ENCODE results near the gene PHYHD1. TPM values are rescaled to one million over a fixed set of nuclear protein-coding genes. Genes with fewer than 3 reads are reported as not detected.
"Not testable (repeated sequence)": the region's sequence is repeated elsewhere in the genome, so short reads cannot be mapped to it uniquely, and the experiment has no call there.

Gene PHYHD1
- total and polyA plus RNA-seq, 7 experiments from 2014 or later = 1.1 to 5.1 (median 3.1) TPM

DNA sequence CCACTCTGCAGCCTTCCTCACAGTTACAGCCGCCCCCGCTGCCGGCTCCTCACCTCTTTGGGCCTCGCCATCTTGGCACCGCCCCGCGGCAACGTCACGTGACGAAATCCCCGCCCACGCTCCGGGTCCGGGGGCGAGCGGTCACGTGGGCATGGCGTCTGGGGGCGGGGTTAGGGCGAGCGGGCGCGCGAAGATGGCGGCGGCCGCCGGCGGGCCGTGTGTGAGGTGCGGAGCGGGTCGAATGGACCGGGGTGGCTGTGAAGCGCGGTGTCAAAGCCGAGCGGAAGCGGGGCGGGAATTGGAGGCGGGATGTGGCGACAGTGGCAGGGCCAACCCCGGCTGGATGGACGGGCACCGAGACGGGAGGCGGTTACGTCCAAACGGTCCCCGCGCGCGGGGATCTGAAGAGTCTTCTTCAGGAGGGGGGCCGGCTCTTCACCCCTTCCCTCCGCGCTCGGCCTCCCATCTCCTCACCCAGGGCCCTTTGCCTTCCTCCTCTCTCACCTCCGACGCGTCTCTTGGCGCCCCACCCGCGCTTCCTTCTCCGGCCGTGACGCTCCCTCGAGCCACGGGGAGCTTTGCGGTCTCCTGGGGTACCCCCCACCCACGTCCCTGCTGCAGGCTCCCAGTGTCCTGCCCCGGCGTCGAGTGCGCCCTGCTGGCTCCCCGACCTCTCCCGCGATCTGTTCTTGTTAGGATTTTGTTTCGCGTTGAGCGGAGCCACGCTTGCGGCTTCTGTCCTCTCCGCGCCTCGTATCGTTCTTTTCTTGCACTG, 26.9 kb downstream of the PHYHD1 start, which contains the start of the genes DOLK and NUP188:
TSS of gene DOLK (minus strand) at position 77 of the 775 bp plus-strand sequence. CDS start 300 bp downstream, outside the sequence.
TSS of gene NUP188 (plus strand) at position 173 of the 775 bp plus-strand sequence. CDS start at position 194, 21 bp downstream.
- Mint-ChIP-seq H3K4me1 (peaks cover 16 to 50% (median 33%) of the 10 kb centered on the region in 7 donors), H3K36me3 (peaks cover 0 to 11% (median 6%) of the 10 kb centered on the region in 5 donors), H3K4me3 (peak within 1 kb of the TSS; percentile 93 to 99 (median 98)), H3K27ac (peak within 1 kb of the TSS; percentile 89 to 99 (median 97)), H3K27me3 (no peaks in the 10 kb centered on the region), H3K9me3 (no peaks in the 10 kb centered on the region)
- intact Hi-C loops (cut with micrococcal nuclease) = loop anchor here (1.0 to 5.0 kb wide), 19 partner anchors 45 to 625 kb away; partner anchors contain the start of genes LRRC8A (in 2 of the 2), ODF2 (in 2 of the 2), COQ4 (in 1 of the 2) and DOLPP1 (in 1 of the 2)
- peak within 1 kb of the TSS; percentile 97 for H3K27ac ChIP-seq (ENCODE audit: low read depth, low read length)
- ChIA-PET CTCF (no interaction called here), POLR2A (interaction anchor here (0.5 to 1.1 kb wide), 3 partner anchors 9 to 583 kb away, joined by 4 to 5 read pairs (median 5); no protein-coding TSS in a partner anchor)
- peaks cover 0 to 27% (median 0%) of the 10 kb centered on the region in 3 experiments for H3K36me3 ChIP-seq (ENCODE audit: control insufficient read depth in 2 of 3, insufficient read depth in 3 of 3, low read length in 3 of 3)
- H3K4me1 ChIP-seq (ENCODE audit: control insufficient read depth in 2 of 2, insufficient read depth in 2 of 2, low read length in 2 of 2) = peaks cover 8 to 14% of the 10 kb centered on the region in 2 donors
- ATAC-seq (peak; percentile 95), DNase-seq (peak; percentile 96 to 100 (median 98))
- peak within 1 kb of the TSS; percentile 87 for H3K4me3 ChIP-seq (ENCODE audit: low read length)
- no peaks in the 10 kb centered on the region for H3K9me3 ChIP-seq (ENCODE audit: control insufficient read depth in 2 of 3, low read length in 3 of 3)
- no peaks in the 10 kb centered on the region for H3K27me3 ChIP-seq (ENCODE audit: control insufficient read depth in 2 of 2, insufficient read depth in 2 of 2, low read length in 2 of 2)

DNA sequence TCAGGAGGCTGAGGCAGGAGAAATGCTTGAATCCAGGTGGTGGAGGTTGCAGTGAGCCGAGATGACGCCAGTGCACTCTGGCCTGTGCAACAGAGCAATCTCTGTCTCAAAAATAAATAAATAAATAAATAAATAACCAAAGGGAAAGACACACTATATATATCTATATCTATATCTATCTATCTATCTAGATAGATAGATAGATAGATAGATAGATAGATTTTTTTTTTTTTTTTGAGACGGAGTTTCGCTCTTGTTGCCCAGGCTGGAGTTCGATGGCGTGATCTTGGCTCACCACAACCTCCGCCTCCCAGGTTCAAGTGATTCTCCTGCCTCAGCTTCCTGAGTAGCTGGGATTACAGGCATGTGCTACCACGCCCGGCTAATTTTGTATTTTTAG, 40.6 kb downstream of the PHYHD1 start:
- CTCF ChIA-PET; H3K4me1 ChIP-seq (ENCODE audit: control insufficient read depth in 2 of 2, insufficient read depth in 2 of 2, low read length in 2 of 2); H3K27me3 ChIP-seq (ENCODE audit: control insufficient read depth in 2 of 2, insufficient read depth in 2 of 2, low read length in 2 of 2); H3K27ac ChIP-seq (ENCODE audit: low read depth, low read length); H3K9me3 Mint-ChIP-seq; H3K4me3 ChIP-seq (ENCODE audit: low read length); DNase-seq; ATAC-seq; H3K27ac Mint-ChIP-seq; intact Hi-C loops (cut with micrococcal nuclease); H3K4me3 Mint-ChIP-seq; H3K9me3 ChIP-seq (ENCODE audit: control insufficient read depth in 2 of 3, low read length in 3 of 3); H3K27me3 Mint-ChIP-seq; H3K4me1 Mint-ChIP-seq; POLR2A ChIA-PET: not testable (repeated sequence)
- peaks cover 0 to 27% (median 15%) of the 10 kb centered on the region in 5 donors for H3K36me3 Mint-ChIP-seq
- peaks cover 7 to 59% (median 18%) of the 10 kb centered on the region in 3 experiments for H3K36me3 ChIP-seq (ENCODE audit: control insufficient read depth in 2 of 3, insufficient read depth in 3 of 3, low read length in 3 of 3)

DNA sequence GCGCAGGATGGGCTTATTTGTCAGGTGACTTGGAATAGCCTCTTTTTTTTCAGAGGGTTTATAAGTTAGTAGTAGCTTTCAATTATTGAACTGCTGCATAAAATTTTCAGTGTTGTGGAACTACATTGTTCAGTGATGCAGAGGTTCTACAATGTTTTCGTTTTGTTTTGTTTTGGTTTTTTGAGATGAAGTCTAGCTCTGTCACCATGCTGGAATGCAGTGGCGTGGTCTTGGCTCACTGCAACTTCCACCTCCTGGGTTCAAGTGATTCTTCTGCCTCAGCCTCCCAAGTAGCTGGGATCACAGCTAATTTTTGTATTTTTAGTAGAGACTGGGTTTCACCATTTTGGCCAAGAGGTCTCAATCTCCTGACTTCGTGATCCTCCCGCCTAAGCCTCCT, 48.7 kb downstream of the PHYHD1 start:
- DNase-seq (no peak), ATAC-seq (no peak)
- intact Hi-C loops (cut with micrococcal nuclease) = no loop called here
- Histone ChIP-seq H3K4me1 (ENCODE audit: control insufficient read depth in 2 of 2, insufficient read depth in 2 of 2, low read length in 2 of 2) (no peaks in the 10 kb centered on the region), H3K27me3 (ENCODE audit: control insufficient read depth in 2 of 2, insufficient read depth in 2 of 2, low read length in 2 of 2) (no peaks in the 10 kb centered on the region), H3K4me3 (ENCODE audit: low read length) (no peak overlapping the region), H3K9me3 (ENCODE audit: control insufficient read depth in 2 of 3, low read length in 3 of 3) (no peaks in the 10 kb centered on the region), H3K36me3 (ENCODE audit: control insufficient read depth in 2 of 3, insufficient read depth in 3 of 3, low read length in 3 of 3) (peaks cover 15 to 73% (median 31%) of the 10 kb centered on the region in 3 experiments), H3K27ac (ENCODE audit: low read depth, low read length) (peak overlapping the region; percentile 17)
- no peaks in the 10 kb centered on the region for H3K27me3 Mint-ChIP-seq
- CTCF ChIA-PET = interaction anchor here (0.5 to 0.7 kb wide), 2 partner anchors 180 to 467 kb away, joined by 3 read pairs; no protein-coding TSS in a partner anchor
- peaks cover 0 to 10% (median 0%) of the 10 kb centered on the region in 7 donors for H3K4me1 Mint-ChIP-seq
- POLR2A ChIA-PET = no interaction called here
- peaks cover 0 to 4% (median 0%) of the 10 kb centered on the region in 11 donors for H3K9me3 Mint-ChIP-seq
- H3K4me3 Mint-ChIP-seq = no peak overlapping the region
- H3K27ac Mint-ChIP-seq = no peak overlapping the region
- peaks cover 16 to 55% (median 25%) of the 10 kb centered on the region in 5 donors for H3K36me3 Mint-ChIP-seq

DNA sequence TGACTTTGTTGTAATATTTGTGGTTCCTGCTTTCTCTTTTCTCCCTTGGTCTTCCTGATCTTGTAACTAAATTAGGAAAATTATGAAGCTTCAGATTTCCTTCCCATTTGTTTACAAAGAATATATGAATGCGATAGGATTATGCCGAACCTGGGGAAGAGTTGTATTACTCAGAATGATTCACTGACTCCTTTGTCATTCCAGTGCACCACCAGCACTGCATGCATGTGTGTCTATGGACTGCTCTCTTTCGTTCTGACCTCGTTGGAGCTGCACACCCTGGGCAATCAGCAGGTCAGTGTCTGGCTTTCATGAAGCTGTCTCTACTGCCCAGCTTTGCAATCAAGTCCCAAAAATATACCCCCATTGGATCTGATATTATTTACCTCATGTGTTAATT, 52.2 kb downstream of the PHYHD1 start:
- CTCF ChIA-PET = interaction anchor here (0.5 kb wide), 1 partner anchor 8 kb away, joined by 4 read pairs; no protein-coding TSS in a partner anchor
- intact Hi-C loops (cut with micrococcal nuclease) = no loop called here
- POLR2A ChIA-PET = no interaction called here

DNA sequence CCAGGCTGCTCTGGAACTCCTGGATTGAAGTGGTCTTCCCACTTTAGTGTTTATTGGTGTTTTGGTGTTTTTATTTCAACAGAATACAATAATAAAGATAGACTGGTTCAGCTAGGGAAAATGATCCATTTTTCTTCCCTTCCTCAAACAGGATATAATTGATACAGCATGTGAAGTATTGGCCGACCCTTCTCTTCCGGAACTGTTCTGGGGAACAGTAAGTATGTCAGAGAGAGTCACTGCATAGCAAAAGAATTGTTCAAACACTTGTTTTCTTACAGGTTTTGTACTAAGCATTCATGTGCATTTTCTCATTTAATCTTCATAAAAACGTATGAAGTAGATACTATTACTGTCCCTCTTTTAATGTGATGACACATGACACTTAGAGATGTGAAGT, 58.3 kb downstream of the PHYHD1 start:
- H3K4me3 ChIP-seq (ENCODE audit: low read length) = no peak overlapping the region
- intact Hi-C loops (cut with micrococcal nuclease) = no loop called here
- Mint-ChIP-seq H3K27ac (no peak overlapping the region), H3K36me3 (peaks cover 9 to 62% (median 35%) of the 10 kb centered on the region in 5 donors), H3K4me3 (no peak overlapping the region), H3K4me1 (no peaks in the 10 kb centered on the region), H3K27me3 (no peaks in the 10 kb centered on the region), H3K9me3 (no peaks in the 10 kb centered on the region)
- H3K36me3 ChIP-seq (ENCODE audit: control insufficient read depth in 2 of 3, insufficient read depth in 3 of 3, low read length in 3 of 3) = peaks cover 20 to 88% (median 25%) of the 10 kb centered on the region in 3 experiments
- no peak overlapping the region for H3K27ac ChIP-seq (ENCODE audit: low read depth, low read length)
- no peaks in the 10 kb centered on the region for H3K9me3 ChIP-seq (ENCODE audit: control insufficient read depth in 2 of 3, low read length in 3 of 3)
- ChIA-PET CTCF (no interaction called here), POLR2A (no interaction called here)
- ATAC-seq = no peak
- H3K27me3 ChIP-seq (ENCODE audit: control insufficient read depth in 2 of 2, insufficient read depth in 2 of 2, low read length in 2 of 2) = no peaks in the 10 kb centered on the region
- no peaks in the 10 kb centered on the region for H3K4me1 ChIP-seq (ENCODE audit: control insufficient read depth in 2 of 2, insufficient read depth in 2 of 2, low read length in 2 of 2)
- DNase-seq = no peak

More for the DNA sequence above, 52.2 kb downstream of the PHYHD1 start:
- H3K4me3 ChIP-seq (ENCODE audit: low read length) = no peak overlapping the region
- peak overlapping the region in 1 of 9 donors; percentile 20 for H3K27ac Mint-ChIP-seq
- ATAC-seq (no peak), DNase-seq (no peak)
- no peaks in the 10 kb centered on the region for H3K27me3 Mint-ChIP-seq
- H3K27me3 ChIP-seq (ENCODE audit: control insufficient read depth in 2 of 2, insufficient read depth in 2 of 2, low read length in 2 of 2) = no peaks in the 10 kb centered on the region
- H3K9me3 Mint-ChIP-seq = no peaks in the 10 kb centered on the region
- peaks cover 21 to 59% (median 26%) of the 10 kb centered on the region in 5 donors for H3K36me3 Mint-ChIP-seq
- no peak overlapping the region for H3K4me3 Mint-ChIP-seq
- H3K4me1 Mint-ChIP-seq = peaks cover 0 to 10% (median 0%) of the 10 kb centered on the region in 7 donors
- H3K27ac ChIP-seq (ENCODE audit: low read depth, low read length) = no peak overlapping the region
- H3K9me3 ChIP-seq (ENCODE audit: control insufficient read depth in 2 of 3, low read length in 3 of 3) = no peaks in the 10 kb centered on the region
- peaks cover 21 to 90% (median 31%) of the 10 kb centered on the region in 3 experiments for H3K36me3 ChIP-seq (ENCODE audit: control insufficient read depth in 2 of 3, insufficient read depth in 3 of 3, low read length in 3 of 3)
- no peaks in the 10 kb centered on the region for H3K4me1 ChIP-seq (ENCODE audit: control insufficient read depth in 2 of 2, insufficient read depth in 2 of 2, low read length in 2 of 2)

DNA sequence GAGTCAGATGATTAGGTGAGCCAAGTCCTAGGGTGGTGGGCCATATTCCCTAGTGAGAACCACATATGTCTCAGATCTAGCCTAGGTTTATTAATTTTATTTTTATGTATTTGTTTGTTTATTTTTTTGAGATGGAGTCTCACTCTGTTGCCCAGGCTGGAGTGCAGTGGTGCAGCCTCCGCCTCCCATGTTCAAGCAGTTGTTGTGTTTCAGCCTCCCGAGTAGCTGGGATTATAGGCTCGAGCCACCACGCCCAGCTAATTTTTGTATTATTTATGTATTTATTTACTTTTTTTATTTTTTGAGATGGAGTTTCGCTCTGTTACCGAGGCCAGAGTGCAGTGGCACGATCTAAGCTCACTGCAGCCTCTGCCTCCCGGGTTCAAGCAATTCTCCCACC, 62.8 kb downstream of the PHYHD1 start:
- no peak for ATAC-seq
- ChIA-PET POLR2A (no interaction called here), CTCF (no interaction called here)
- Histone ChIP-seq H3K4me1 (ENCODE audit: control insufficient read depth in 2 of 2, insufficient read depth in 2 of 2, low read length in 2 of 2) (no peaks in the 10 kb centered on the region), H3K36me3 (ENCODE audit: control insufficient read depth in 2 of 3, insufficient read depth in 3 of 3, low read length in 3 of 3) (peaks cover 28 to 95% (median 40%) of the 10 kb centered on the region in 3 experiments), H3K27ac (ENCODE audit: low read depth, low read length) (no peak overlapping the region), H3K9me3 (ENCODE audit: control insufficient read depth in 2 of 3, low read length in 3 of 3) (no peaks in the 10 kb centered on the region), H3K4me3 (ENCODE audit: low read length) (no peak overlapping the region), H3K27me3 (ENCODE audit: control insufficient read depth in 2 of 2, insufficient read depth in 2 of 2, low read length in 2 of 2) (no peaks in the 10 kb centered on the region)
- Mint-ChIP-seq H3K36me3 (peaks cover 23 to 80% (median 47%) of the 10 kb centered on the region in 5 donors), H3K9me3 (no peaks in the 10 kb centered on the region), H3K4me1 (peaks cover 0 to 1% (median 0%) of the 10 kb centered on the region in 7 donors), H3K27ac (no peak overlapping the region), H3K27me3 (no peaks in the 10 kb centered on the region), H3K4me3 (no peak overlapping the region)
- intact Hi-C loops (cut with micrococcal nuclease) = no loop called here
- no peak for DNase-seq
